ENCODE results near the gene SLC4A4.

Gene SLC4A4

GRCh38 chr4:71616168-71616811 lies 277.5 kb downstream of the SLC4A4 start:
- TF ChIP-seq CTCF (conservative IDR thresholded peaks at IDR 0.05; ENCODE audit: low read depth, low read length): no peak
- H3K36me3 ChIP-seq (ENCODE audit: insufficient read depth): no peaks in the 10 kb centered on the region
- H4K20me1 ChIP-seq (ENCODE audit: insufficient read depth): no peaks in the 10 kb centered on the region
- no peak overlapping the region for H3K27ac ChIP-seq
- no peak overlapping the region for H3K9ac ChIP-seq
- no peaks in the 10 kb centered on the region for H3K4me1 ChIP-seq (ENCODE audit: low read depth, poor library complexity, severe bottlenecking)
- H3K4me3 ChIP-seq (IDR thresholded peaks at IDR 0.05; ENCODE audit: insufficient read depth, low read depth, low read length): no peak overlapping the region
- no peak overlapping the region for H3K4me2 ChIP-seq
- H3K79me2 ChIP-seq (ENCODE audit: insufficient read depth, low read depth): no peaks in the 10 kb centered on the region
- H3K27me3 ChIP-seq (ENCODE audit: insufficient read depth, low read depth): no peaks in the 10 kb centered on the region
- no peak overlapping the region for H2AFZ ChIP-seq (ENCODE audit: low read depth)

Data from KMS-11 (cell line).